ENCODE data around the gene HSPA1A.

Gene HSPA1A

DNA sequence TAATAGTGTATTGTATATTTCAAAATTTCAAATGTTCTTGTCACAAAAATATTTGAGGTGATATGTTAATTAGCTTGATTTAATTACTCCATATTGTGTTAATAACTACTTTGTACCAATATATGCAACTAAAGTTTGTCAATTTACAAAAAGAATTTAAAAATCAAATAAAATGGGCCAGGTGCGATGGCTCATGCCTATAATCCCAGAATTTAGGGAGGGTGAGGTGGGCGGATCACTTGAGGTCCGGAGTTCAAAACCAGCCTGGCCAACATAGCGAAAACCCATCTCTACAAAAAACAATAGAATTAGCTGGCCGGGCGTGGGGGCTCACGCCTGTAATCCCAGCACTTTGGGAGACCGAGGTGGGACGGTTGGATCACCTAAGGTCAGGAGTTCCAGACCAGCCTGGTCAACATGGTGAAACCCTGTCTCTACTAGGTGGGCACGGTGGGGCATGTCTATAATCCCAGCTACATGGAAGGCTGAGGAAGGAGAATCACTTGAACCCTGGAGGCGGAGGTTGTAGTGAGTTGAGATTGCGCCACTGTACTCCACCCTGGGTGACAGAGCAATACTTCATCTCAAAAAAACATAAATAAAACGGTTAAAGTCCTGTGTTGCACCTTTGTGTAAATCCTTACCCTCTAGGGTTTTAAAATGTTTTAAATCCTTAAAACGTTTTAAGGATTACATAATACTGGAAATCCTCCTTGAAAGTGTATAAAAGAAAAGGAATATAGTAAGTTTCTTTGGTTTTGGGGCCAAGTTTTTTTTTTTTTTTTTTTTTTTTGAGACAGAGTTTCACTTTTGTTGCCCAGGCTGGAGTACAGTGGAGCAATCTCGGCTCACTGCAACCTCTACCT lies 16.2 kb downstream of the HSPA1A start:
- Histone ChIP-seq H3K79me2 (ENCODE audit: insufficient read depth, low read depth) (peaks cover 71% of the 10 kb centered on the region), H3K27ac (no peak overlapping the region; the same call in 1 of the 2 replicates), H3K9ac (no peak overlapping the region), H2AFZ (ENCODE audit: low read depth) (no peak overlapping the region), H3K4me2 (peak overlapping the region; percentile 91), H3K4me1 (ENCODE audit: low read depth, poor library complexity, severe bottlenecking) (peaks cover 20% of the 10 kb centered on the region), H4K20me1 (ENCODE audit: insufficient read depth) (peaks cover 2% of the 10 kb centered on the region), H3K4me3 (IDR thresholded peaks at IDR 0.05; ENCODE audit: insufficient read depth, low read depth, low read length) (no peak overlapping the region), H3K27me3 (ENCODE audit: insufficient read depth, low read depth) (no peaks in the 10 kb centered on the region), H3K36me3 (ENCODE audit: insufficient read depth) (peaks cover 12% of the 10 kb centered on the region; the same call in 1 of the 2 replicates)
- TF ChIP-seq, protein P1, sequence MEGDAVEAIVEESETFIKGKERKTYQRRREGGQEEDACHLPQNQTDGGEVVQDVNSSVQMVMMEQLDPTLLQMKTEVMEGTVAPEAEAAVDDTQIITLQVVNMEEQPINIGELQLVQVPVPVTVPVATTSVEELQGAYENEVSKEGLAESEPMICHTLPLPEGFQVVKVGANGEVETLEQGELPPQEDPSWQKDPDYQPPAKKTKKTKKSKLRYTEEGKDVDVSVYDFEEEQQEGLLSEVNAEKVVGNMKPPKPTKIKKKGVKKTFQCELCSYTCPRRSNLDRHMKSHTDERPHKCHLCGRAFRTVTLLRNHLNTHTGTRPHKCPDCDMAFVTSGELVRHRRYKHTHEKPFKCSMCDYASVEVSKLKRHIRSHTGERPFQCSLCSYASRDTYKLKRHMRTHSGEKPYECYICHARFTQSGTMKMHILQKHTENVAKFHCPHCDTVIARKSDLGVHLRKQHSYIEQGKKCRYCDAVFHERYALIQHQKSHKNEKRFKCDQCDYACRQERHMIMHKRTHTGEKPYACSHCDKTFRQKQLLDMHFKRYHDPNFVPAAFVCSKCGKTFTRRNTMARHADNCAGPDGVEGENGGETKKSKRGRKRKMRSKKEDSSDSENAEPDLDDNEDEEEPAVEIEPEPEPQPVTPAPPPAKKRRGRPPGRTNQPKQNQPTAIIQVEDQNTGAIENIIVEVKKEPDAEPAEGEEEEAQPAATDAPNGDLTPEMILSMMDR (conservative IDR thresholded peaks at IDR 0.05; ENCODE audit: low read depth, low read length): no peak

DNA sequence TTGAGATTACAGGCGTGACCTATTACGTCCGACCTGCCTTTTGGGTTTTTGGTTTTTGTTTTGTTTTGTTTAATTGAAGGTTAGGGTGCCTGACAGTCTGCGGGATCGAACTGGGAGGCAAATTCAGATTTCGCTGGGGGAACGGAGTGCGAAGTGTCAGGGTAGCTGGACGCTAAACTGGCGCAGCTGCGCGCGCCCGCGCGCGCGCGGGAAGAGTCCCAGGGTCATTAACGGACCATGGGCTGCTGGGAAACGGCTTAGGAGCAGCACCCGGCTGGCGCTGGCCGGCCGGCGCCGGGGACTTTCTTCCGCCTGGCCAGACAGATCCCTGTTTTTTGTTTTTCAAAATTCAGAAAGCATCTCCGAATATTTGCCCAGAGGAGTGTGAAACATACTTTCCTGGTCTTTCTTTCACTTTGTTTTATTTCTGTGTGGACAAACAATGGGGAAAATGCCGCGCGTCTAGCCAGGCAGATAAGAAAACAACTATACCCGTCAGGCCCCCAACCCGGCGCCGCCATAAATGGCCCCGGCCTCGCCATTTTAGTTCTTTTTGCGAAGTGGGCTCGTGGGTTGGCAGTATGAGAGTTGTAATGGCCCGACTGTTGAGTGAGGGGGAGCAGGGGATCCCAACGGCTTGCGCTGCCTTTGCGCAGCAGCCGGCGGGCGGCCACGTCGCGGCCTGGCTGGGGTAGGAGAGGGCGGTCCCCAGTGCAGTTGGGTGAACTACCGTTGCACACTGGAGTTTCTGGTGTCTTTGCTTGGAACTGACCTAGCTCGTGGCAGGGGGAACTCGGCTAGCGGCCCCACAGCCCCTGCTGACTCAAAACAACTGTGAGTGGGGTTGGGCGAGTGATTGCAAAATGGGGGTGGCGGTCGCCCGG lies 19.3 kb downstream of the HSPA1A start:
- H3K9ac ChIP-seq: peak overlapping the region; percentile 80
- H2AFZ ChIP-seq (ENCODE audit: low read depth): peak overlapping the region; percentile 73
- peak overlapping the region; percentile 100 for H3K4me2 ChIP-seq
- peaks cover 49% of the 10 kb centered on the region for H3K4me1 ChIP-seq (ENCODE audit: low read depth, poor library complexity, severe bottlenecking)
- no peak overlapping the region for H3K4me3 ChIP-seq (IDR thresholded peaks at IDR 0.05; ENCODE audit: insufficient read depth, low read depth, low read length)
- no peaks in the 10 kb centered on the region for H3K27me3 ChIP-seq (ENCODE audit: insufficient read depth, low read depth)
- peaks cover 33% of the 10 kb centered on the region for H4K20me1 ChIP-seq (ENCODE audit: insufficient read depth)
- H3K79me2 ChIP-seq (ENCODE audit: insufficient read depth, low read depth): peaks cover 88% of the 10 kb centered on the region
- peak overlapping the region; percentile 84 for H3K27ac ChIP-seq
- TF ChIP-seq, protein P1 (conservative IDR thresholded peaks at IDR 0.05; ENCODE audit: low read depth, low read length): no peak
- H3K36me3 ChIP-seq (ENCODE audit: insufficient read depth): peaks cover 28% of the 10 kb centered on the region; the same call in 1 of the 2 replicates

DNA sequence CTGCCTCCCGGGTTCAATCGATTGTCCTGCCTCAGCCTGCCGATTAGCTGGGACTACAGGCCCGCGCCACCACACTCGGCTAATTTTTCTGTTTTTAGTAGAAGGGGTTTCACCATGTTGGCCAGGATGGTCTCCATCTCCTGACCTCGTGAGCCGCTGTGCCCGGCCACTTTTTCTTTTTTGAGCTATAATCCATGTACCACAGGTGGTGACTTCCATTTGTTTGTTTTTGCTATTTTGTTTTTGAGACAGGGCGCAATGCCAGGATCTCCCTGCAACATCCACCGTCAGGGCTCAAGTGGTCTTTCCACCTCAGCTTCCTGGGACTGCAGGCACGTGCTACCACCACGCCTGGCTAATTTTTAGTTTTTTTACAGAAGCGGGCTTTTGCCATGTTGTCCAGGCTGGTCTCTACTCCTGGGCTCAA lies 20.7 kb downstream of the HSPA1A start:
- Histone ChIP-seq H3K27ac (peak overlapping the region; percentile 84; the same call in 1 of the 2 replicates), H4K20me1 (ENCODE audit: insufficient read depth) (peaks cover 34% of the 10 kb centered on the region)

More for the DNA sequence above, 20.7 kb downstream of the HSPA1A start:
- H3K79me2 ChIP-seq (ENCODE audit: insufficient read depth, low read depth): peaks cover 74% of the 10 kb centered on the region
- peak overlapping the region; percentile 100 for H3K4me2 ChIP-seq
- H3K4me3 ChIP-seq (IDR thresholded peaks at IDR 0.05; ENCODE audit: insufficient read depth, low read depth, low read length): no peak overlapping the region
- H2AFZ ChIP-seq (ENCODE audit: low read depth): no peak overlapping the region
- no peaks in the 10 kb centered on the region for H3K27me3 ChIP-seq (ENCODE audit: insufficient read depth, low read depth)
- peaks cover 54% of the 10 kb centered on the region for H3K4me1 ChIP-seq (ENCODE audit: low read depth, poor library complexity, severe bottlenecking)
- TF ChIP-seq, protein P1 (conservative IDR thresholded peaks at IDR 0.05; ENCODE audit: low read depth, low read length): no peak
- H3K9ac ChIP-seq: peak overlapping the region; percentile 80
- peaks cover 28% of the 10 kb centered on the region; the same call in 1 of the 2 replicates for H3K36me3 ChIP-seq (ENCODE audit: insufficient read depth)
